Central memory CD8-positive, alpha-beta T cell (primary cell): ENCODE measurements around the gene TLCD3B.
A peak's percentile ranks its signal among the peaks of the same experiment; 100 is the strongest.

ENCODE experiments used
- ATAC-seq: fragments of 150-1000 bp; cut with Tn5 transposase; replicated peaks from 2 replicates; pipeline ENCODE4 v1.10.0; 2022; ENCODE audit warnings: mild to moderate bottlenecking, moderate FRiP score, moderate number of reproducible peaks; ENCODE audit not compliant: poor library complexity, severe bottlenecking; ENCODE audit errors: extremely low read depth
- DNase-seq, 2 donors: peaks; one replicate each; pipeline ENCODE4 v3.0.0; 2021; ENCODE audit warnings: low spot score in 2 of 2
- H3K27ac Mint-ChIP-seq: one replicate; pipeline ENCODE4 v1.8.0; 2022; ENCODE audit warnings: low read depth, mild to moderate bottlenecking, moderate library complexity, mixed read lengths
- H3K27me3 Mint-ChIP-seq: one replicate; pipeline ENCODE4 v1.8.0; 2022; ENCODE audit warnings: mixed read lengths
- H3K36me3 Mint-ChIP-seq: one replicate; pipeline ENCODE4 v1.8.0; 2022; ENCODE audit warnings: mild to moderate bottlenecking, moderate library complexity, mixed read lengths; ENCODE audit not compliant: insufficient read depth
- H3K4me1 Mint-ChIP-seq: one replicate; pipeline ENCODE4 v1.8.0; 2022; ENCODE audit warnings: mixed read lengths
- H3K4me3 Mint-ChIP-seq: one replicate; pipeline ENCODE4 v1.8.0; 2022; ENCODE audit warnings: mild to moderate bottlenecking, moderate library complexity, mixed read lengths
- H3K9me3 Mint-ChIP-seq: one replicate; pipeline ENCODE4 v1.8.0; 2022; ENCODE audit warnings: mixed read lengths

TLCD3B gene

GRCh38 chr16:30005341-30006094 lies 25.6 kb downstream of the TLCD3B start:
- peaks cover 28% of the 10 kb centered on the region for H3K27me3 Mint-ChIP-seq
- no peak overlapping the region for H3K4me3 Mint-ChIP-seq
- no peak overlapping the region for H3K27ac Mint-ChIP-seq
- ATAC-seq (no peak), DNase-seq (no peak)
- H3K36me3 Mint-ChIP-seq, result peaks cover 8% of the 10 kb centered on the region
- H3K4me1 Mint-ChIP-seq, result peaks cover 16% of the 10 kb centered on the region
- no peaks in the 10 kb centered on the region for H3K9me3 Mint-ChIP-seq

GRCh38 chr16:30004811-30005242 lies 26.2 kb downstream of the TLCD3B start:
- DNase-seq (no peak), ATAC-seq (no peak)
- H3K36me3 Mint-ChIP-seq, result peaks cover 8% of the 10 kb centered on the region
- H3K9me3 Mint-ChIP-seq, result no peaks in the 10 kb centered on the region
- peaks cover 10% of the 10 kb centered on the region for H3K4me1 Mint-ChIP-seq
- H3K27ac Mint-ChIP-seq, result no peak overlapping the region
- H3K4me3 Mint-ChIP-seq, result no peak overlapping the region
- H3K27me3 Mint-ChIP-seq, result peaks cover 21% of the 10 kb centered on the region

- H3K9me3 Mint-ChIP-seq, result no peaks in the 10 kb centered on the region
- H3K36me3 Mint-ChIP-seq, result peaks cover 8% of the 10 kb centered on the region
- no peak overlapping the region for H3K27ac Mint-ChIP-seq
- no peak overlapping the region for H3K4me3 Mint-ChIP-seq
- ATAC-seq (no peak), DNase-seq (no peak)
- H3K4me1 Mint-ChIP-seq, result peaks cover 15% of the 10 kb centered on the region
- peaks cover 17% of the 10 kb centered on the region for H3K27me3 Mint-ChIP-seq
These were observed 26.7 kb downstream of the TLCD3B start for GRCh38 chr16:30004424-30004776.

- Mint-ChIP-seq H3K4me3 (no peak overlapping the region), H3K36me3 (peaks cover 8% of the 10 kb centered on the region), H3K9me3 (no peaks in the 10 kb centered on the region), H3K27ac (no peak overlapping the region), H3K27me3 (peaks cover 11% of the 10 kb centered on the region), H3K4me1 (peaks cover 20% of the 10 kb centered on the region)
- ATAC-seq (no peak), DNase-seq (no peak)
These were observed 27.2 kb downstream of the TLCD3B start for GRCh38 chr16:30003670-30004423.

DNA sequence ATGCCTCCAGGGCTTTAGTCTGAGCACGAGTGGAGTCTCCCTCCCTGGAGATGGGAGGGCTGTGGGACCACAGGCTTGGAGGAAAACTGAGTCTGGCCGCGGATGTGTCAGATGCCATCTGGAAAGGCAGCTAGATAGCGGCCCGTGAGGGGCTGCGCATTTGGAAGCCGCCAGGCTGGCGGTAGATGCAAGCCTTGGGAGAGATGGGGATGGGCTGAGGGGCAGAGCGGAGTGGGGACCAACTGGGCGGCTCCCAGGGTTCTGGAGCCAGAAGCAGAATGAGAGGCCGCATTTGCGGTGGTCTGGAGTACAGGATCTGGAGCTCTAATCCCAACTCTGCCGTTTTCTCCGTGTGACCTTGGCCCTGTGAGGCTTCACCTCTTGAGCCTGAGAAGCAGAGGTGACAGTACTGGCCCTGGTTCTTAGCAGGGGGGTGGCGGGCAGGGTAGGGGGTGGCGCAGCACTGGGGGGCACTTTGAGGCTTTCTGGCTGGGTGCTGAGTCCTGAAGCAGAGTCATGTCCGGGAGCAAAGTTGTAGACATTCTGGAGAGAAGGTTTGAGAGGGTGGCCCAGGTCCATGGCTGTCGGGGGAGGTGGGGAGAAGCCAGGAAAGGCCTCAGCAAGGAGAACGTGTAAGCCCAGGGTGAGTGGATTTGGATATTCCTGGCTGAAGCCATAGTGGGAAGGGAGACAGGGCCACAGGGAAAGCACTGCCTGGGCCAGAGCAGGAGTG lies 28.3 kb downstream of the TLCD3B start:
- H3K4me1 Mint-ChIP-seq, result peaks cover 20% of the 10 kb centered on the region
- H3K27ac Mint-ChIP-seq, result peak overlapping the region; percentile 41
- DNase-seq, result no peak
- peaks cover 10% of the 10 kb centered on the region for H3K36me3 Mint-ChIP-seq
- H3K9me3 Mint-ChIP-seq, result no peaks in the 10 kb centered on the region
- peaks cover 1% of the 10 kb centered on the region for H3K27me3 Mint-ChIP-seq
- no peak for ATAC-seq
- H3K4me3 Mint-ChIP-seq, result no peak overlapping the region

DNA sequence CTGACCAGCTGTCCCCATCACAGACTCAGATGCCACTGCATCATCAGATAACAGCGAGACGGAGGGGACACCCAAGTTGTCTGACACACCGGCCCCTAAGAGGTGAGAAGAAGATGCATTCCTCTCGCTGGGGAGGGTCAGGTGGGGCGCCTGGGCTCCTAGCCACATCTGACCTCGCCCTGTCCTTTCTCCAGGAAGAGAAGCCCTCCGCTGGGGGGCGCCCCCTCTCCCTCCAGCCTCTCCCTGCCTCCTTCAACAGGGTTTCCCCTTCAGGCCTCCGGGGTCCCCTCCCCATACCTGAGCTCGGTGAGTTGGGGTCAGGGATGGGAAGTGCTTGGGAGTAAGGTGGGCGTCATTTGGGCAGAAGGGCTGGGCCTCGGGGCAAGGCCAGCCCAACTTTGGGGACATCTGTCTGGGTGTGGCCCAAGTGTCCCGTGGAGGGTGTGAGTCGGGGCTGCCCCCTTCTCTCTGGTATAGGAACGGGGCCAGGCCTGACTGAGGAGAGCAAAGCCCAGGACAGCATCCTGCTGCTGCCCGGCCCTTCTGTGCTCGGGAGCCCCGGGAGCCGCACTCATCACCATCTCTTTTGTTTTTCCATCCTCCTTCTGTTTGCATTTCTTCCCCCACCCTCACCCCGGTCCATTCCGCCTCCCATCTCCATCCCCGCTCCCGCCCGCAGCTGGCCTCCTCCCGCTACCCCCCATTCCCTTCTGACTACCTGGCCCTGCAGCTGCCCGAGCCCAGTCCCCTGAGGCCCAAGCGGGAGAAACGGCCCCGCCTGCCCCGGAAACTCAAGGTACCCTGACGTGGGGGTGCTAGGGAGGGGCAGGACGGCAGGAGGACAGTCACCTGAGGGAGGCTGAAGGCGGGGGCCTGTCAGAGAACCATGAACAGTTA lies 30.1 kb downstream of the TLCD3B start:
- ATAC-seq (no peak), DNase-seq (no peak)
- peaks cover 21% of the 10 kb centered on the region for H3K36me3 Mint-ChIP-seq
- no peaks in the 10 kb centered on the region for H3K9me3 Mint-ChIP-seq
- H3K27me3 Mint-ChIP-seq, result no peaks in the 10 kb centered on the region
- H3K27ac Mint-ChIP-seq, result no peak overlapping the region
- no peak overlapping the region for H3K4me3 Mint-ChIP-seq
- H3K4me1 Mint-ChIP-seq, result peaks cover 31% of the 10 kb centered on the region

DNA sequence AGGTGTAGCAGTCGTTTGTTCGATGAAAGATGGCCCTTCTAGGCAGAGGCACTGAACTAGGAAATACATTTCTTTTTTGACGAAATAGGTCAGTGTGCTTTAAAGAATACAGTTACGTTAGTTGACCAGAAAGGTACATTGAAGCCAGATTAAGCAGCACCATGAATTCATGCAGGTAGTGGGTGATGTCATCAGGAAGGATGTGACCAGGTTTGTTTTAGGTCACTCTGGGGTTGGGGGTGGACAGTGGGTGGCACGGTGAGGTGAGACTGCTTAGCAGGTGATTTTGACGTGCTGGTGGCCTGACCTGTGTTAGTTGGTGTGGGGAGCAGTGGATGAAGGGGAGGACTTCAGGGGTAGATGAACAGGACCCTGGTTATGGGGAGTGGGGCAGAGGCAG lies 31.5 kb downstream of the TLCD3B start:
- H3K27me3 Mint-ChIP-seq, result no peaks in the 10 kb centered on the region
- H3K27ac Mint-ChIP-seq, result no peak overlapping the region
- H3K36me3 Mint-ChIP-seq, result peaks cover 31% of the 10 kb centered on the region
- ATAC-seq (no peak), DNase-seq (no peak)
- H3K4me1 Mint-ChIP-seq, result peaks cover 43% of the 10 kb centered on the region
- no peak overlapping the region for H3K4me3 Mint-ChIP-seq
- H3K9me3 Mint-ChIP-seq, result no peaks in the 10 kb centered on the region

DNA sequence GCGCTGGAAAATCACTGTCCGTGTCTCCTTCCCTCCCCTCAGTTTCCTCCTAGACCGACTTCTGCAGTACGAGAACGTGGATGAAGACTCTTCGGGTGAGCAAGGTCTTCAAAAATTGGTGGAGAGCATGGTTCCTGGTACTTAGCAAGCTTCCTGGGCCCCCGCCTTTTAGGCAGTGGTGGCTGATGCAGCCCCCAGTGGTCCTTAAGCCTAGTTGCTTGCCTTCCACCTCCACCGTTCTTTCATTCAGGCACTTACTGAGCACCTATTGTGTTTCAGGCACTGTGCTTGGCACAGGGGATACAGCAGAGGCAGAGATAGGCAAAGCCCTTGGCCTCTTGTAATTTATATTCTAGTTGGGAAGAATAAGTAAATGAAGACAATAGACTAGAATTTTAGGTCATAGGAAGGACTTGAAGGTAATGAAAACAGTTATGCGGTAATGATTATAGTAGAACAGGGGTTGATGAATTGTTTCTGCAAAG lies 34.3 kb downstream of the TLCD3B start:
- ATAC-seq, result no peak
- no peak for DNase-seq

DNA sequence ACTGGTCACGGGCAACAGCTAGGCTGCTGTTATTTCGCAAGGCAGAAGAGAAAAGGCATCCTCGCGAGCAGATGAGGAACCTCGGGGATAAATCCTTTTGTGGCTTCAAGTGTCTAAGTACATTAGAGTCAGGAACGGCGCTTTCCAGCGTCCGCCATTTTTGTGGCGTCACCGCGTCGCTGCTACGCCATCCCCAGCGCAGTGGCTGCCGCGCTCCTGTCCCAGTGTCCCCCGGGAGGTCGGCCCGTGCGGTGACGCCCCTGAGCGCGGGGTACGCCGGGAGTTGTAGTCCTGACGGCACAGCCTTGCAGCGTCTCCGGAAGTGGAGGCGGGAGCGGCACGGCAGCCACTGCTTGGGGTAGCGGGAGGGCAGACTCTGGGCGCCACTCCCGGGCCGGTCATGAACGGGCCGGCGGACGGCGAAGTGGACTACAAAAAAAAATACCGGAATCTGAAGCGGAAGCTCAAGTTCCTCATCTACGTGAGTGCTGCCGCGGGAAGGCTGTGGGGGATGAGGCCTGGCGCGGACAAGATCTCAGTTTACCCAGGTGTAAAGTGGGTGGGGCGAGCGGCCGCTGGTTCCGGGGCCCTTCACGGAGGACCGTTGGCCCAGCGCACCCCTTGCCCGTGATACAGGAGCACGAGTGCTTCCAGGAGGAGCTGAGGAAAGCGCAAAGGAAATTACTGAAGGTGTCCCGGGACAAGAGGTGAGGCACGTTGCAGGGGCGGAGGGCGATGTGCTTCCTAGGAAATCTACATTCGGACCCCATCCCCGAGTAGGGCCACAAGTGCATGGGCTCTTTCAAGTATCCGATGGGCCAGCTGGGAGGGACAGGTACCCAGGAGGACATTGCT lies 34.9 kb downstream of the TLCD3B start, which contains the start of gene INO80E:
Gene INO80E (plus strand): TSS at position 331 of the 855 bp plus-strand sequence. CDS start 70 bp downstream, at position 401.
- DNase-seq (peak; percentile 97 to 98), ATAC-seq (peak; percentile 99)
- Mint-ChIP-seq H3K9me3 (no peaks in the 10 kb centered on the region), H3K4me3 (peak within 1 kb of the TSS; percentile 99), H3K4me1 (peaks cover 40% of the 10 kb centered on the region), H3K36me3 (peaks cover 32% of the 10 kb centered on the region), H3K27me3 (no peaks in the 10 kb centered on the region), H3K27ac (peak within 1 kb of the TSS; percentile 96)

More for the DNA sequence above, 34.3 kb downstream of the TLCD3B start:
- H3K27ac Mint-ChIP-seq, result peak overlapping the region; percentile 96
- H3K36me3 Mint-ChIP-seq, result peaks cover 31% of the 10 kb centered on the region
- peak overlapping the region; percentile 99 for H3K4me3 Mint-ChIP-seq
- no peaks in the 10 kb centered on the region for H3K27me3 Mint-ChIP-seq
- H3K4me1 Mint-ChIP-seq, result peaks cover 43% of the 10 kb centered on the region
- no peaks in the 10 kb centered on the region for H3K9me3 Mint-ChIP-seq

DNA sequence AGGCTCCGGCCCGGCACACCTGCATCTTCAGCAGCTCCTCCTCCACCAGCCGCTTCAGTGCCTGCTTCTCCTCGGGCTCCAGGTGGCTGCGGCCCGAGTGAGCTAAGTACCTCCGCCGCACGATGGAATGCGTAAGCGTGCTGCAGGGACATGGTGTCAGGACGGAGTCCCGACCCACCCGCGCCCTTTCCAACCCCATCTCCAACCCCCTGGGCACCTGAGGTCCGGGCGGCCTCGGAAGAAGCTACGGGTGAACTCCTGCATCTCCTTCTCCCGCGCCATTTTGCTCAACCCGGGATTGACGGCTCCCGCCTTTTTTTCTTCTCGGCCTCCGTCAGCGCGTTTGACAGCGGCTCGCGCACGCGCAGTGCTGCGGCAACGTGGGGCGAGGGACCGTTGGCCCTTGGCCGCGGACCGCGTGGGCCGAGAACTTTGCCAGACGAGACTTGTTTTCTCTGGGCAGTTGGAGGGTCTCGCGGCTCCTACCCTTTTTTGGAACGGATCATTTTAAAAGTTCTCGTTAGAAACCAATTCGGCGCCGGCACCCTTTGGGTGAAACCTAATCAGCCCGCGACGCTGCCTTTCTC lies 35.7 kb downstream of the TLCD3B start, which contains the start of gene HIRIP3:
Gene HIRIP3 (minus strand): TSS at position 294 of the 587 bp plus-strand sequence. CDS start 12 bp downstream, at position 282.
- Mint-ChIP-seq H3K4me3 (peak within 1 kb of the TSS; percentile 99), H3K27ac (peak within 1 kb of the TSS; percentile 96), H3K27me3 (no peaks in the 10 kb centered on the region), H3K9me3 (no peaks in the 10 kb centered on the region), H3K4me1 (peaks cover 40% of the 10 kb centered on the region), H3K36me3 (peaks cover 32% of the 10 kb centered on the region)
- DNase-seq (peak; percentile 75 to 77), ATAC-seq (peak; percentile 69)
